Measurements from ENCODE around the gene OSBPL8. TPM values are rescaled to one million over a fixed set of nuclear protein-coding genes. Genes with fewer than 3 reads are reported as not detected.

The OSBPL8 gene
- polyA plus RNA-seq: 98.4 TPM

- Mint-ChIP-seq H3K36me3 (no peaks in the 10 kb centered on the region), H3K4me3 (peak within 1 kb of the TSS; percentile 93 to 98 (median 96)), H3K4me1 (peaks cover 20 to 29% (median 28%) of the 10 kb centered on the region in 3 donors), H3K9me3 (no peaks in the 10 kb centered on the region), H3K27ac (peak within 1 kb of the TSS; percentile 95 to 98 (median 97)), H3K27me3 (no peaks in the 10 kb centered on the region)
Measured at GRCh38 chr12:76559400-76560085, at the start of gene OSBPL8. OSBPL8 (minus strand) TSS chr12:76559771; CDS start chr12:76487551, 72,220 bp downstream.

GRCh38 chr12:76608070-76608469 is 48.5 kb upstream of the OSBPL8 start:
- H3K4me3 Mint-ChIP-seq: no peak overlapping the region
- no peaks in the 10 kb centered on the region for H3K36me3 Mint-ChIP-seq
- H3K27ac Mint-ChIP-seq: no peak overlapping the region
- H3K27me3 Mint-ChIP-seq: peaks cover 5% of the 10 kb centered on the region
- H3K9me3 Mint-ChIP-seq: peaks cover 0 to 1% (median 0%) of the 10 kb centered on the region in 3 donors
- H3K4me1 Mint-ChIP-seq: no peaks in the 10 kb centered on the region

GRCh38 chr12:76595056-76595455 is 35.5 kb upstream of the OSBPL8 start:
- H3K27ac Mint-ChIP-seq: peak overlapping the region in 1 of 3 donors; percentile 9
- H3K9me3 Mint-ChIP-seq: peaks cover 0 to 3% (median 3%) of the 10 kb centered on the region in 3 donors
- H3K36me3 Mint-ChIP-seq: peaks cover 2% of the 10 kb centered on the region
- peaks cover 2% of the 10 kb centered on the region for H3K27me3 Mint-ChIP-seq
- H3K4me3 Mint-ChIP-seq: no peak overlapping the region
- no peaks in the 10 kb centered on the region for H3K4me1 Mint-ChIP-seq

- H3K36me3 Mint-ChIP-seq: peaks cover 2% of the 10 kb centered on the region
- peaks cover 0 to 3% (median 3%) of the 10 kb centered on the region in 3 donors for H3K9me3 Mint-ChIP-seq
- H3K4me1 Mint-ChIP-seq: no peaks in the 10 kb centered on the region
Measured at GRCh38 chr12:76591476-76591875, 31.9 kb upstream of the OSBPL8 start.

GRCh38 chr12:76590131-76590530 is 30.6 kb upstream of the OSBPL8 start:
- Mint-ChIP-seq H3K36me3 (peaks cover 2% of the 10 kb centered on the region), H3K9me3 (peaks cover 0 to 3% (median 3%) of the 10 kb centered on the region in 3 donors), H3K4me3 (no peak overlapping the region)

More at GRCh38 chr12:76591476-76591875, 31.9 kb upstream of the OSBPL8 start:
- Mint-ChIP-seq H3K27ac (no peak overlapping the region), H3K4me3 (no peak overlapping the region), H3K27me3 (no peaks in the 10 kb centered on the region)

GRCh38 chr12:76588881-76589565 is 29.5 kb upstream of the OSBPL8 start:
- Mint-ChIP-seq H3K4me3 (no peak overlapping the region), H3K4me1 (no peaks in the 10 kb centered on the region), H3K36me3 (peaks cover 2% of the 10 kb centered on the region), H3K27me3 (no peaks in the 10 kb centered on the region), H3K27ac (no peak overlapping the region), H3K9me3 (peaks cover 0 to 3% (median 3%) of the 10 kb centered on the region in 3 donors)

More at GRCh38 chr12:76590131-76590530, 30.6 kb upstream of the OSBPL8 start:
- Mint-ChIP-seq H3K27me3 (no peaks in the 10 kb centered on the region), H3K4me1 (no peaks in the 10 kb centered on the region), H3K27ac (no peak overlapping the region)

- Mint-ChIP-seq H3K27ac (no peak overlapping the region), H3K27me3 (no peaks in the 10 kb centered on the region), H3K9me3 (peaks cover 0 to 3% (median 1%) of the 10 kb centered on the region in 3 donors), H3K4me1 (peaks cover 0 to 2% (median 0%) of the 10 kb centered on the region in 3 donors), H3K4me3 (peak overlapping the region in 1 of 4 donors; percentile 4), H3K36me3 (peaks cover 2% of the 10 kb centered on the region)
Measured at GRCh38 chr12:76587428-76588178, 28.0 kb upstream of the OSBPL8 start.

GRCh38 chr12:76586764-76587395 is 27.3 kb upstream of the OSBPL8 start:
- no peak overlapping the region for H3K27ac Mint-ChIP-seq
- no peaks in the 10 kb centered on the region for H3K27me3 Mint-ChIP-seq
- H3K4me1 Mint-ChIP-seq: peaks cover 0 to 2% (median 0%) of the 10 kb centered on the region in 3 donors
- H3K36me3 Mint-ChIP-seq: peaks cover 2% of the 10 kb centered on the region
- no peak overlapping the region for H3K4me3 Mint-ChIP-seq
- no peaks in the 10 kb centered on the region for H3K9me3 Mint-ChIP-seq

GRCh38 chr12:76583301-76583700 is 23.7 kb upstream of the OSBPL8 start:
- H3K9me3 Mint-ChIP-seq: no peaks in the 10 kb centered on the region
- no peaks in the 10 kb centered on the region for H3K27me3 Mint-ChIP-seq
- no peak overlapping the region for H3K27ac Mint-ChIP-seq
- peaks cover 0 to 2% (median 0%) of the 10 kb centered on the region in 3 donors for H3K4me1 Mint-ChIP-seq
- no peaks in the 10 kb centered on the region for H3K36me3 Mint-ChIP-seq
- no peak overlapping the region for H3K4me3 Mint-ChIP-seq

- peaks cover 3 to 5% (median 4%) of the 10 kb centered on the region in 3 donors for H3K9me3 Mint-ChIP-seq
- peaks cover 0 to 6% (median 5%) of the 10 kb centered on the region in 3 donors for H3K4me1 Mint-ChIP-seq
- H3K36me3 Mint-ChIP-seq: peaks cover 2% of the 10 kb centered on the region
- H3K27ac Mint-ChIP-seq: peak overlapping the region in 1 of 3 donors; percentile 40
- H3K4me3 Mint-ChIP-seq: no peak overlapping the region
- peaks cover 2% of the 10 kb centered on the region for H3K27me3 Mint-ChIP-seq
Measured at GRCh38 chr12:76573840-76574373, 14.3 kb upstream of the OSBPL8 start.

- Mint-ChIP-seq H3K36me3 (peaks cover 2% of the 10 kb centered on the region), H3K4me1 (peaks cover 0 to 6% (median 5%) of the 10 kb centered on the region in 3 donors), H3K9me3 (peaks cover 3 to 5% (median 4%) of the 10 kb centered on the region in 3 donors), H3K4me3 (no peak overlapping the region), H3K27me3 (peaks cover 2% of the 10 kb centered on the region), H3K27ac (no peak overlapping the region)
Measured at GRCh38 chr12:76571256-76571655, 11.7 kb upstream of the OSBPL8 start.

- peaks cover 2% of the 10 kb centered on the region for H3K27me3 Mint-ChIP-seq
- H3K9me3 Mint-ChIP-seq: peaks cover 3 to 5% (median 4%) of the 10 kb centered on the region in 3 donors
- peak overlapping the region in 1 of 3 donors; percentile 19 for H3K27ac Mint-ChIP-seq
- H3K4me3 Mint-ChIP-seq: no peak overlapping the region
- H3K4me1 Mint-ChIP-seq: peaks cover 0 to 6% (median 5%) of the 10 kb centered on the region in 3 donors
- peaks cover 2% of the 10 kb centered on the region for H3K36me3 Mint-ChIP-seq
Measured at GRCh38 chr12:76569685-76570604, 10.4 kb upstream of the OSBPL8 start.

- peaks cover 2% of the 10 kb centered on the region for H3K27me3 Mint-ChIP-seq
- peaks cover 0 to 6% (median 5%) of the 10 kb centered on the region in 3 donors for H3K4me1 Mint-ChIP-seq
- H3K9me3 Mint-ChIP-seq: peaks cover 0 to under 1% (median under 1%) of the 10 kb centered on the region in 3 donors
- H3K27ac Mint-ChIP-seq: no peak overlapping the region
- no peak overlapping the region for H3K4me3 Mint-ChIP-seq
- peaks cover 2% of the 10 kb centered on the region for H3K36me3 Mint-ChIP-seq
Measured at GRCh38 chr12:76568888-76569551, 9.4 kb upstream of the OSBPL8 start.

All from IgD-negative memory B cell (primary cell).